ENCODE data around the gene DNAH14. TPM values are rescaled to one million over a fixed set of nuclear protein-coding genes. Genes with fewer than 3 reads are reported as not detected.

The DNAH14 gene
- total RNA-seq, 1 experiment from 2014 or later, result 39.7 TPM

DNA sequence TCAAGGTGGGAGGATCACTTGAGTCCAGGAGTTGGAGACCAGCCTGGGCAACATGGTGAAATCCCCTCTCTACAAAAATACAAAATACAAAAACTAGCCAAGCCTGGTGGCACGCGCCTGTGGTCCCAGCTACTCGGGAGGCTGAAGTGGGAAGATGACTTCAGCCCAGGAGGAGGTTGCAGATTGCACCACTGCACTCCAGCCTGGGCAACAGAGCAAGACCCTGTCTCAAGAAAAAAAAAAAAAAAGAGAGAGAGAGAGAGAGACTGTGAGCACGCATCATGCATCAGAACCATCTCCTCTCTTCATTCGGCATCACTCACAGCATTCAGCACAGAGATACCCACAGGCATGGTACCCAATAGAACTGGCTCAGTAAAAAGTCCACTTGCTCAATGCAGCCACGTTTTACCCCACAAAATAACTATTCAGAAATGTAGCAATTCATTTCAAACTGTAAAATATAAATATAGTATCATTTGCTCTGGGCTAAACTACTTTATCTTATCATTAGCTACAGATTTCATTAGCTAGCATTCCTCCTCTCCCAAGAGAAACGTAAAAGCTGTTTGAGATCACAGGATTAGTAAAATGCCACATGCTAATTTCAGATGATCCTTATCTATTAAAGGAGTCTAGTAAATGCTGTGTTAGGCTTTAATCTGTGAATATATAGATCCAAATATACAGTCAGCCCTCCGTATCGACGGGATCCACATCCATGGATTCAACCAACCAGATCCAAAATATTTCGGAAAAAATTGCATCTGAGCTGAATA, 486.7 kb downstream of the DNAH14 start:
- peaks cover 2% of the 10 kb centered on the region; the same call in 1 of the 2 replicates for H3K79me2 ChIP-seq (ENCODE audit: insufficient read depth, low read length)
- Mint-ChIP-seq H3K27me3 (ENCODE audit: low read depth) (no peaks in the 10 kb centered on the region), H3K9me3 (no peaks in the 10 kb centered on the region), H3K4me1 (peaks cover 0 to 5% of the 10 kb centered on the region in 2 experiments; a peak in 3 of 4 replicates), H3K36me3 (ENCODE audit: insufficient read depth in 1 of 3, low read depth in 3 of 3) (peaks cover 30 to 65% (median 61%) of the 10 kb centered on the region in 3 experiments; a peak in 6 of 7 replicates), H3K27ac (no peak overlapping the region), H3K4me3 (no peak overlapping the region)
- H3K56ac ChIP-seq (ENCODE audit: insufficient read length, low read depth, low read length), result no peak overlapping the region
- no peak overlapping the region for H3K14ac ChIP-seq (ENCODE audit: insufficient read depth, low read length)
- H3T11ph ChIP-seq (ENCODE audit: low read length), result no peak overlapping the region
- no peak overlapping the region for H2AK5ac ChIP-seq (ENCODE audit: insufficient read length, low read length)
- no peak overlapping the region for H3K4me2 ChIP-seq (ENCODE audit: insufficient read depth, insufficient read length, low read length)
- no peak overlapping the region for H2BK12ac ChIP-seq (ENCODE audit: insufficient read length, low read depth, low read length)
- no peak overlapping the region for H3K27ac ChIP-seq (ENCODE audit: insufficient read length, low read depth, low read length)
- H4K5ac ChIP-seq (ENCODE audit: insufficient read length, low read depth, low read length), result no peak overlapping the region
- H2BK20ac ChIP-seq (ENCODE audit: low read depth, low read length, poor library complexity, severe bottlenecking), result no peak overlapping the region
- H2BK5ac ChIP-seq (ENCODE audit: insufficient read length, low read length), result no peak overlapping the region
- H3K27me3 ChIP-seq (ENCODE audit: insufficient read depth, low read length), result no peaks in the 10 kb centered on the region
- no peak overlapping the region for H3K23ac ChIP-seq (ENCODE audit: insufficient read length, low read depth, low read length)
- H3K79me1 ChIP-seq (ENCODE audit: insufficient read depth, low read depth, low read length, poor library complexity, severe bottlenecking), result peaks cover 2% of the 10 kb centered on the region
- no peak overlapping the region for H2BK15ac ChIP-seq (ENCODE audit: low read depth, low read length)
- WGBS (ENCODE audit: extremely low coverage, insufficient read length, low lambda C conversion rate), result no CpG with 5 or more reads among the region's 11 CpGs
- H2BK120ac ChIP-seq (ENCODE audit: low read depth, low read length, poor library complexity, severe bottlenecking), result no peak overlapping the region
- no peak overlapping the region for H4K8ac ChIP-seq (replicated peaks; ENCODE audit: insufficient read length, low read depth, low read length)
- no peak overlapping the region for H4K91ac ChIP-seq (ENCODE audit: insufficient read length, low read depth, low read length)
- no peak overlapping the region for H2AFZ ChIP-seq (ENCODE audit: low read length)
- TF ChIP-seq, protein P1, sequence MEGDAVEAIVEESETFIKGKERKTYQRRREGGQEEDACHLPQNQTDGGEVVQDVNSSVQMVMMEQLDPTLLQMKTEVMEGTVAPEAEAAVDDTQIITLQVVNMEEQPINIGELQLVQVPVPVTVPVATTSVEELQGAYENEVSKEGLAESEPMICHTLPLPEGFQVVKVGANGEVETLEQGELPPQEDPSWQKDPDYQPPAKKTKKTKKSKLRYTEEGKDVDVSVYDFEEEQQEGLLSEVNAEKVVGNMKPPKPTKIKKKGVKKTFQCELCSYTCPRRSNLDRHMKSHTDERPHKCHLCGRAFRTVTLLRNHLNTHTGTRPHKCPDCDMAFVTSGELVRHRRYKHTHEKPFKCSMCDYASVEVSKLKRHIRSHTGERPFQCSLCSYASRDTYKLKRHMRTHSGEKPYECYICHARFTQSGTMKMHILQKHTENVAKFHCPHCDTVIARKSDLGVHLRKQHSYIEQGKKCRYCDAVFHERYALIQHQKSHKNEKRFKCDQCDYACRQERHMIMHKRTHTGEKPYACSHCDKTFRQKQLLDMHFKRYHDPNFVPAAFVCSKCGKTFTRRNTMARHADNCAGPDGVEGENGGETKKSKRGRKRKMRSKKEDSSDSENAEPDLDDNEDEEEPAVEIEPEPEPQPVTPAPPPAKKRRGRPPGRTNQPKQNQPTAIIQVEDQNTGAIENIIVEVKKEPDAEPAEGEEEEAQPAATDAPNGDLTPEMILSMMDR (conservative IDR thresholded peaks at IDR 0.05), result no peak
- no peaks in the 10 kb centered on the region for H4K20me1 ChIP-seq (ENCODE audit: control insufficient read depth, insufficient read depth, insufficient read length)
- H3K4me1 ChIP-seq (ENCODE audit: insufficient read depth, low read length), result no peaks in the 10 kb centered on the region
- H3K9me3 ChIP-seq (ENCODE audit: control insufficient read depth, low read depth, low read length), result no peaks in the 10 kb centered on the region
- H3K23me2 ChIP-seq (ENCODE audit: insufficient read length, low read depth, low read length, poor library complexity, severe bottlenecking), result no peaks in the 10 kb centered on the region
- DNase-seq, result no peak
- H3K4ac ChIP-seq (ENCODE audit: low read depth, low read length), result no peak overlapping the region
- H3K9ac ChIP-seq (ENCODE audit: extremely low read depth, insufficient read length, low read length), result no peak overlapping the region
- H3K18ac ChIP-seq (ENCODE audit: insufficient read length, low read depth, low read length), result no peak overlapping the region
